Body of pancreas (tissue), 4 donors: ENCODE data around the gene AKAP13. TPM values are rescaled to one million over a fixed set of nuclear protein-coding genes. Genes with fewer than 3 reads are reported as not detected.

ENCODE experiments used
- ATAC-seq: fragments of 150-250 bp; one replicate; pipeline ENCODE4 v1.9.1; 2016
- DNase-seq, 4 donors: peaks; one replicate each; pipeline ENCODE4 v3.0.0-alpha.2; 2019
- H3K27ac ChIP-seq, 4 donors: fragments of 200-600 bp; sonication (generic); 1 replicate in 3 of 4; 2 replicates in 1 of 4; pipeline versions ENCODE4 v1.5.1 to v1.6.1; 2016 to 2019; ENCODE audit warnings: mild to moderate bottlenecking in 1 of 4, mixed read lengths in 1 of 4, moderate library complexity in 1 of 4
- H3K27me3 ChIP-seq, 2 donors: fragments of 200-600 bp; sonication (generic); one replicate each; pipeline ENCODE4 v1.6.0; 2016; ENCODE audit warnings: mild to moderate bottlenecking in 1 of 2
- H3K36me3 ChIP-seq, 2 donors: fragments of 200-600 bp; sonication (generic); replicated peaks in 1 of 2; 2 replicates each; pipeline ENCODE4 v1.5.1; 2016; ENCODE audit warnings: low read depth in 2 of 2; ENCODE audit not compliant: insufficient read depth in 1 of 2
- H3K4me1 ChIP-seq: fragments of 200-600 bp; sonication (generic); one replicate; pipeline ENCODE4 v1.6.0; 2016
- H3K4me3 ChIP-seq, 2 donors: fragments of 200-600 bp; sonication (generic); 1 replicate in 1 of 2; 2 replicates in 1 of 2; pipeline ENCODE4 v1.5.1; 2016 to 2019
- H3K9me3 ChIP-seq, 3 donors: fragments of 200-600 bp; sonication (generic); 1 replicate in 2 of 3; 2 replicates in 1 of 3; pipeline ENCODE4 v1.5.1; 2016
- CTCF ChIP-seq, 7 experiments: fragments of 450-650 bp in 4 of 7; fragments of 200-600 bp in 3 of 7; sonication (generic) in 3 of 7; IDR thresholded peaks; one replicate each; pipeline ENCODE4 v1.5.1; 2016 to 2019; ENCODE audit warnings: antibody characterized with exemption in 7 of 7
- POLR2A ChIP-seq, 3 donors: fragments of 450-650 bp; IDR thresholded peaks; one replicate each; pipeline ENCODE4 v1.6.1; 2016; ENCODE audit warnings: antibody characterized with exemption in 3 of 3, mild to moderate bottlenecking in 2 of 3
- WGBS, 2 donors: methylation state at CpG; one replicate each; pipeline ENCODE4 v1.1.5; 2017; 5-methylcytosine and 5-hydroxymethylcytosine counted together
- intact Hi-C: fragments of 100-400 bp; cut with DNase I; formaldehyde crosslinking; loops from one replicate; pipeline ENCODE4 v1.15.1; 2023
- total RNA-seq, 2 donors: library from RNA; depleted of rRNA; stranded (reverse); fragments of >200 nt; gene quantifications; one replicate each; pipeline ENCODE4 v1.1.0, GENCODE V29; 2016

Gene AKAP13
- total RNA-seq, 2 donors from 2014 or later = 102 to 160 TPM

GRCh38 chr15:85763157-85763556, 382.8 kb downstream of the AKAP13 start:
- 91 to 97% methylated on average over 13 to 15 of the region's 16 CpGs for WGBS, 2 donors
- Histone ChIP-seq H3K36me3 (no peaks in the 10 kb centered on the region), H3K27ac (no peak overlapping the region), H3K9me3 (no peaks in the 10 kb centered on the region), H3K4me3 (no peak overlapping the region), H3K27me3 (no peaks in the 10 kb centered on the region), H3K4me1 (peaks cover 39% of the 10 kb centered on the region)
- TF ChIP-seq POLR2A (IDR thresholded peaks at IDR 0.05) (no peak), CTCF (IDR thresholded peaks at IDR 0.05) (no peak)
- no peak for ATAC-seq
- intact Hi-C loops = no loop called here
- no peak for DNase-seq

- Histone ChIP-seq H3K4me1 (peaks cover 35% of the 10 kb centered on the region), H3K27ac (no peak overlapping the region), H3K9me3 (no peaks in the 10 kb centered on the region), H3K4me3 (no peak overlapping the region), H3K27me3 (no peaks in the 10 kb centered on the region), H3K36me3 (no peaks in the 10 kb centered on the region)
- intact Hi-C loops = no loop called here
- TF ChIP-seq POLR2A (IDR thresholded peaks at IDR 0.05) (no peak), CTCF (IDR thresholded peaks at IDR 0.05) (no peak)
- ATAC-seq = no peak
- no peak for DNase-seq
- 85 to 94% methylated on average over 12 to 25 of the region's 28 CpGs for WGBS, 2 donors
Observed at GRCh38 chr15:85763673-85764633, 383.6 kb downstream of the AKAP13 start.

GRCh38 chr15:85764649-85765277, 384.4 kb downstream of the AKAP13 start:
- ATAC-seq (no peak), DNase-seq (no peak)
- H3K4me3 ChIP-seq = no peak overlapping the region
- no peaks in the 10 kb centered on the region for H3K36me3 ChIP-seq
- no peak overlapping the region for H3K27ac ChIP-seq
- no peak for TF ChIP-seq CTCF (IDR thresholded peaks at IDR 0.05)
- no peak for TF ChIP-seq POLR2A (IDR thresholded peaks at IDR 0.05)
- WGBS, 2 donors = 70 to 82% methylated on average over 2 to 3 of the region's 3 CpGs
- no peaks in the 10 kb centered on the region for H3K9me3 ChIP-seq
- no peaks in the 10 kb centered on the region for H3K27me3 ChIP-seq
- intact Hi-C loops = no loop called here
- peaks cover 27% of the 10 kb centered on the region for H3K4me1 ChIP-seq

GRCh38 chr15:85766001-85766831, 385.8 kb downstream of the AKAP13 start:
- 69 to 73% methylated on average over 15 to 24 of the region's 24 CpGs for WGBS, 2 donors
- DNase-seq = peak in 2 of 4 donors; percentile 34 to 39
- peaks cover 18% of the 10 kb centered on the region for H3K4me1 ChIP-seq
- no peak overlapping the region for H3K27ac ChIP-seq
- peak; percentile 20 for ATAC-seq
- H3K27me3 ChIP-seq = no peaks in the 10 kb centered on the region
- H3K4me3 ChIP-seq = no peak overlapping the region
- no peaks in the 10 kb centered on the region for H3K9me3 ChIP-seq
- H3K36me3 ChIP-seq = no peaks in the 10 kb centered on the region
- intact Hi-C loops = no loop called here
- TF ChIP-seq CTCF (IDR thresholded peaks at IDR 0.05) (no peak), POLR2A (IDR thresholded peaks at IDR 0.05) (no peak)
